SK-N-SH (cell line): ENCODE data around the gene PXYLP1. TPM values are rescaled to one million over a fixed set of nuclear protein-coding genes. Genes with fewer than 3 reads are reported as not detected.

Source experiments
- CTCF ChIA-PET: fragments of 300-600, 350-600 bp; formaldehyde crosslinking; extraction: SDS; loops from one replicate; lab custom pipeline; 2021; lab: Yijun Ruan, JAX
- POLR2A ChIA-PET: fragments of 350-600 bp; sonication (Branson Sonifier 250); formaldehyde crosslinking; extraction: SDS; loops from one replicate; lab custom pipeline; 2020; ENCODE audit warnings: antibody characterized with exemption, inconsistent platforms; lab: Yijun Ruan, JAX
- DNase-seq: peaks from one replicate; pipeline ENCODE4 v3.0.0; 2012
- H2AFZ ChIP-seq: fragments of 200-600 bp; sonication (generic); 2 replicates; pipeline ENCODE4 v1.8.1; 2016; ENCODE audit warnings: antibody characterized with exemption, mild to moderate bottlenecking, low read depth
- H3F3A ChIP-seq: fragments of 200-600 bp; sonication (generic); replicated peaks from 2 replicates; pipeline ENCODE3; 2016; ENCODE audit warnings: antibody characterized with exemption, mild to moderate bottlenecking; ENCODE audit not compliant: insufficient read depth
- H3K27ac ChIP-seq, 2 experiments: fragments of 200-500 bp in 1 of 2; fragments of 200-600 bp in 1 of 2; sonication (Bioruptor generic) in 1 of 2; sonication (generic), shearing (Covaris generic) in 1 of 2; 2 replicates each; pipeline versions ENCODE4 v1.5.1 to v1.6.1; 2014 to 2016; ENCODE audit warnings: low read depth in 2 of 2, inconsistent platforms in 1 of 2, low read length in 1 of 2, mild to moderate bottlenecking in 1 of 2, mixed read lengths in 1 of 2
- H3K27me3 ChIP-seq: fragments of 200-600 bp; sonication (generic), shearing (Covaris generic); 2 replicates; pipeline ENCODE4 v1.6.1; 2016; ENCODE audit warnings: mixed run types; ENCODE audit not compliant: insufficient read depth
- H3K36me3 ChIP-seq, 2 experiments: fragments of 200-500 bp in 1 of 2; fragments of 200-600 bp in 1 of 2; sonication (Bioruptor generic) in 1 of 2; sonication (generic) in 1 of 2; replicated peaks in 1 of 2; 2 replicates each; pipeline versions ENCODE3 to v1.5.1; 2014 to 2016; ENCODE audit warnings: low read length in 1 of 2, mild to moderate bottlenecking in 1 of 2; ENCODE audit not compliant: insufficient read depth in 2 of 2, control insufficient read depth in 1 of 2
- H3K4me1 ChIP-seq, 2 experiments: fragments of 200-500 bp in 1 of 2; fragments of 200-600 bp in 1 of 2; sonication (Bioruptor generic) in 1 of 2; sonication (generic), shearing (Covaris generic) in 1 of 2; 2 replicates each; pipeline versions ENCODE4 v1.5.1 to v1.6.1; 2014 to 2016; ENCODE audit warnings: low read depth in 1 of 2, low read length in 1 of 2, mixed run types in 1 of 2; ENCODE audit not compliant: insufficient read depth in 2 of 2, control insufficient read depth in 1 of 2
- H3K4me2 ChIP-seq: fragments of 200-600 bp; sonication (generic), shearing (Covaris generic); 2 replicates; pipeline ENCODE4 v1.6.1; 2017; ENCODE audit warnings: mixed run types
- H3K4me3 ChIP-seq, 2 experiments: fragments of 200-500 bp in 1 of 2; fragments of 200-600 bp in 1 of 2; sonication (Bioruptor generic) in 1 of 2; sonication (generic), shearing (Covaris generic) in 1 of 2; 2 replicates each; pipeline versions ENCODE4 v1.5.1 to v1.8.1; 2014 to 2016; ENCODE audit warnings: low read depth in 2 of 2, inconsistent platforms in 1 of 2, low read length in 1 of 2, mild to moderate bottlenecking in 1 of 2, mixed read lengths in 1 of 2, moderate library complexity in 1 of 2
- H3K79me2 ChIP-seq: fragments of 200-600 bp; sonication (generic); 2 replicates; pipeline ENCODE4 v1.8.1; 2017; ENCODE audit warnings: mild to moderate bottlenecking; ENCODE audit not compliant: insufficient read depth
- H3K9ac ChIP-seq: fragments of 200-600 bp; sonication (generic); 2 replicates; pipeline ENCODE4 v1.6.1; 2017; ENCODE audit warnings: mixed run types
- H3K9me2 ChIP-seq: fragments of 200-600 bp; sonication (generic); 2 replicates; pipeline ENCODE4 v1.6.1; 2017; ENCODE audit warnings: mixed run types
- H3K9me3 ChIP-seq: fragments of 200-600 bp; sonication (generic); 2 replicates; pipeline ENCODE4 v1.6.1; 2017; ENCODE audit warnings: mixed run types, mild to moderate bottlenecking, moderate library complexity
- H4K20me1 ChIP-seq: fragments of 200-600 bp; sonication (generic); 2 replicates; pipeline ENCODE4 v1.6.1; 2017; ENCODE audit warnings: mild to moderate bottlenecking, mixed run types; ENCODE audit not compliant: insufficient read depth
- JUND ChIP-seq: IDR thresholded peaks from 2 replicates; pipeline ENCODE4 v1.4.0; 2012
- NFIC ChIP-seq: IDR thresholded peaks from 2 replicates; pipeline ENCODE4 v1.4.0; 2012; ENCODE audit warnings: borderline replicate concordance
- RFX5 ChIP-seq: IDR thresholded peaks from 2 replicates; pipeline ENCODE4 v1.6.1; 2012; ENCODE audit warnings: mild to moderate bottlenecking, improper control_type of control experiment, low read length
- TCF12 ChIP-seq: IDR thresholded peaks from 2 replicates; pipeline ENCODE4 v1.4.0; 2012
- WGBS: methylation state at CpG from one replicate; pipeline ENCODE4 v1.1.6; 2017; ENCODE audit warnings: low lambda C conversion rate; 5-methylcytosine and 5-hydroxymethylcytosine counted together
- polyA plus RNA-seq, 3 experiments: library from polyadenylated mRNA; depleted of rRNA; stranded (reverse); fragments of >200 nt; gene quantifications; 2 replicates each; pipeline ENCODE4 v1.2.3, GENCODE V29; 2012
- TF ChIP-seq, protein P1 (sequence below): IDR thresholded peaks from 2 replicates; pipeline ENCODE4 v1.6.1; 2012; ENCODE audit warnings: mild to moderate bottlenecking, low read depth, low read length, moderate library complexity
- TF ChIP-seq, protein P2 (sequence below): IDR thresholded peaks from 2 replicates; pipeline ENCODE4 v1.4.0; 2012; ENCODE audit warnings: low read depth, borderline replicate concordance
- TF ChIP-seq, protein P3 (sequence below): fragments of 200-600 bp; sonication (generic); IDR thresholded peaks from 2 replicates; pipeline ENCODE4 v1.6.1; 2017; ENCODE audit warnings: antibody characterized with exemption, mild to moderate bottlenecking, moderate library complexity

PXYLP1 gene
- polyA plus RNA-seq, 1 of the 3 experiments (the other 2 are of a cell fraction) = 8.6 TPM

DNA sequence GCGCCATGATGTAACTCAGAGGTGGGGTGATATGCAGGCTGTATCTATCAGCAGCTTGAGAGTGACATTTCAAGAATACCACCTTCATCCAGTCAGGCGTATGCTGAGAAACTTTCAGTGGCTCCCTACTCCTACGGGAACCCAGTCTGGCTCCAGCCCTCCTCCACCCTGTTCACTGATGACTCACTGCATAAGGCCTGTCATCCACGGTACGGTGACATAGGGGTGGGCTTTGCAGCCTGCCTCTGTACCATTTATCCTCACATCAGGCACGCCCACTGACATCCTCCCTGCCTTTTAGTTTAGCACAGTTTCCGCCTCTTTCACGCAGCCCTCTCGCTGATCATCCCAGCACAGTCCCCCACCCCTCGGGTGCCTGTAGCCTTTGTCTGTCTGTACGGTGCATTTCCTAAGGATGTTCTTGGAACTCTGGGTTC is 11.7 kb downstream of the PXYLP1 start:
- Histone ChIP-seq H3K9ac (no peak overlapping the region), H3K4me3 (no peak overlapping the region), H4K20me1 (no peaks in the 10 kb centered on the region), H3K79me2 (no peaks in the 10 kb centered on the region), H3K4me1 (peaks cover 19 to 21% of the 10 kb centered on the region in 2 experiments; a peak in 3 of 4 replicates), H3F3A (peaks cover 5% of the 10 kb centered on the region), H3K4me2 (no peak overlapping the region), H3K9me3 (no peaks in the 10 kb centered on the region), H3K9me2 (no peaks in the 10 kb centered on the region), H2AFZ (no peak overlapping the region), H3K27me3 (no peaks in the 10 kb centered on the region), H3K27ac (no peak overlapping the region), H3K36me3 (no peaks in the 10 kb centered on the region)
- CTCF ChIA-PET = interaction anchor here (0.5 to 3.8 kb wide), 3 partner anchors 11 to 52 kb away, joined by 3 to 22 read pairs (median 3); partner anchors contain the start of gene PXYLP1
- TF ChIP-seq, protein P1, sequence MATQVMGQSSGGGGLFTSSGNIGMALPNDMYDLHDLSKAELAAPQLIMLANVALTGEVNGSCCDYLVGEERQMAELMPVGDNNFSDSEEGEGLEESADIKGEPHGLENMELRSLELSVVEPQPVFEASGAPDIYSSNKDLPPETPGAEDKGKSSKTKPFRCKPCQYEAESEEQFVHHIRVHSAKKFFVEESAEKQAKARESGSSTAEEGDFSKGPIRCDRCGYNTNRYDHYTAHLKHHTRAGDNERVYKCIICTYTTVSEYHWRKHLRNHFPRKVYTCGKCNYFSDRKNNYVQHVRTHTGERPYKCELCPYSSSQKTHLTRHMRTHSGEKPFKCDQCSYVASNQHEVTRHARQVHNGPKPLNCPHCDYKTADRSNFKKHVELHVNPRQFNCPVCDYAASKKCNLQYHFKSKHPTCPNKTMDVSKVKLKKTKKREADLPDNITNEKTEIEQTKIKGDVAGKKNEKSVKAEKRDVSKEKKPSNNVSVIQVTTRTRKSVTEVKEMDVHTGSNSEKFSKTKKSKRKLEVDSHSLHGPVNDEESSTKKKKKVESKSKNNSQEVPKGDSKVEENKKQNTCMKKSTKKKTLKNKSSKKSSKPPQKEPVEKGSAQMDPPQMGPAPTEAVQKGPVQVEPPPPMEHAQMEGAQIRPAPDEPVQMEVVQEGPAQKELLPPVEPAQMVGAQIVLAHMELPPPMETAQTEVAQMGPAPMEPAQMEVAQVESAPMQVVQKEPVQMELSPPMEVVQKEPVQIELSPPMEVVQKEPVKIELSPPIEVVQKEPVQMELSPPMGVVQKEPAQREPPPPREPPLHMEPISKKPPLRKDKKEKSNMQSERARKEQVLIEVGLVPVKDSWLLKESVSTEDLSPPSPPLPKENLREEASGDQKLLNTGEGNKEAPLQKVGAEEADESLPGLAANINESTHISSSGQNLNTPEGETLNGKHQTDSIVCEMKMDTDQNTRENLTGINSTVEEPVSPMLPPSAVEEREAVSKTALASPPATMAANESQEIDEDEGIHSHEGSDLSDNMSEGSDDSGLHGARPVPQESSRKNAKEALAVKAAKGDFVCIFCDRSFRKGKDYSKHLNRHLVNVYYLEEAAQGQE = no peak
- TF ChIP-seq JUND = no peak
- no peak for TF ChIP-seq TCF12
- TF ChIP-seq, protein P2, sequence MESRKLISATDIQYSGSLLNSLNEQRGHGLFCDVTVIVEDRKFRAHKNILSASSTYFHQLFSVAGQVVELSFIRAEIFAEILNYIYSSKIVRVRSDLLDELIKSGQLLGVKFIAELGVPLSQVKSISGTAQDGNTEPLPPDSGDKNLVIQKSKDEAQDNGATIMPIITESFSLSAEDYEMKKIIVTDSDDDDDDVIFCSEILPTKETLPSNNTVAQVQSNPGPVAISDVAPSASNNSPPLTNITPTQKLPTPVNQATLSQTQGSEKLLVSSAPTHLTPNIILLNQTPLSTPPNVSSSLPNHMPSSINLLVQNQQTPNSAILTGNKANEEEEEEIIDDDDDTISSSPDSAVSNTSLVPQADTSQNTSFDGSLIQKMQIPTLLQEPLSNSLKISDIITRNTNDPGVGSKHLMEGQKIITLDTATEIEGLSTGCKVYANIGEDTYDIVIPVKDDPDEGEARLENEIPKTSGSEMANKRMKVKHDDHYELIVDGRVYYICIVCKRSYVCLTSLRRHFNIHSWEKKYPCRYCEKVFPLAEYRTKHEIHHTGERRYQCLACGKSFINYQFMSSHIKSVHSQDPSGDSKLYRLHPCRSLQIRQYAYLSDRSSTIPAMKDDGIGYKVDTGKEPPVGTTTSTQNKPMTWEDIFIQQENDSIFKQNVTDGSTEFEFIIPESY = no peak
- no peak for TF ChIP-seq RFX5
- TF ChIP-seq NFIC = no peak
- TF ChIP-seq, protein P3, sequence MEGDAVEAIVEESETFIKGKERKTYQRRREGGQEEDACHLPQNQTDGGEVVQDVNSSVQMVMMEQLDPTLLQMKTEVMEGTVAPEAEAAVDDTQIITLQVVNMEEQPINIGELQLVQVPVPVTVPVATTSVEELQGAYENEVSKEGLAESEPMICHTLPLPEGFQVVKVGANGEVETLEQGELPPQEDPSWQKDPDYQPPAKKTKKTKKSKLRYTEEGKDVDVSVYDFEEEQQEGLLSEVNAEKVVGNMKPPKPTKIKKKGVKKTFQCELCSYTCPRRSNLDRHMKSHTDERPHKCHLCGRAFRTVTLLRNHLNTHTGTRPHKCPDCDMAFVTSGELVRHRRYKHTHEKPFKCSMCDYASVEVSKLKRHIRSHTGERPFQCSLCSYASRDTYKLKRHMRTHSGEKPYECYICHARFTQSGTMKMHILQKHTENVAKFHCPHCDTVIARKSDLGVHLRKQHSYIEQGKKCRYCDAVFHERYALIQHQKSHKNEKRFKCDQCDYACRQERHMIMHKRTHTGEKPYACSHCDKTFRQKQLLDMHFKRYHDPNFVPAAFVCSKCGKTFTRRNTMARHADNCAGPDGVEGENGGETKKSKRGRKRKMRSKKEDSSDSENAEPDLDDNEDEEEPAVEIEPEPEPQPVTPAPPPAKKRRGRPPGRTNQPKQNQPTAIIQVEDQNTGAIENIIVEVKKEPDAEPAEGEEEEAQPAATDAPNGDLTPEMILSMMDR = no peak
- POLR2A ChIA-PET = no interaction called here
- WGBS = 75% methylated on average over 11 of the region's 11 CpGs
- DNase-seq = no peak
